NCI-H1105 (cell line): ENCODE results near the gene NUS1.
"Not testable (repeated sequence)": the region's sequence is repeated elsewhere in the genome, so short reads cannot be mapped to it uniquely, and the experiment has no call there.

ENCODE experiments used
- DNase-seq: peaks from one replicate; lab custom pipeline; 2025; lab: John Stamatoyannopoulos, UW

NUS1 gene

DNA sequence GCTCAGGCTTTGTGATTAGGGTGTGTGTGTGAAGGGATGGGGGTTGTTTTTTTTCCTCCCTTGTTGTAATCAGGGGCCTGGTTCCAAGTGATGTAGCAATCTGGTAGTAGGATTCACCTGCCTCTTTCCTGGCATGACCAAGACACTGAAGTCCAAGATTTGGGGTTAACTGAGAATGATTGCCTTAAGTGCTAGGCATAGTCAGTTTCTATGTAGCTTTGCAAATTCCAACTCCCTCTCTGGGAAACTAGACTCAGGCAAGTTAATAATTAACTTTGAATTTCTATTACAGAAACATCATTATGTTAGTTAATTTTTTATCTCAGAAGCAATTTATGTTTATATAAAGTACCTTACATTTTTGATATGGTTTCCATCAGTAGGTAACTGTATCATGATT, 43.6 kb downstream of the NUS1 start:
- DNase-seq, result no peak

GRCh38 chr6:117721520-117721919, 46.3 kb downstream of the NUS1 start:
- DNase-seq, result not testable (repeated sequence)

DNA sequence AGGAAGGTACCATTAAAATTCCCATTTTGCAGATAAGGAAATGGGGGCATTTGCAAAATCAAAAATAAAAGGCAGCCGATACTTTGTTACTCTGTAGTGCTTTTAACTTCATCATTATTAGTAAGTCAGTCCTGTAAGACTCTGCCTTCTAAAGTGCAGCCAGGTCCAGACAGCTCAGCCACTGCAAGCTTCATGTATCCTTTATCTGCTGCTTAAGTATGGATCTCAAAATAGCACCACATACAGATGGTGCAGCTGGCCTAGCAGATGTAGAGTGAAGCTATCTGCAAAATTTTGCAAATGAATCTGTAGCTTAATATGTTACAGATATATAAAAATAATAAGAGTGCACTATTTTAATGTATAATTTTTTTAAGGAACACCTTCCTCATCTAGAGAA, 53.4 kb downstream of the NUS1 start:
- DNase-seq, result no peak

GRCh38 chr6:117729613-117730012, 54.3 kb downstream of the NUS1 start:
- DNase-seq, result no peak

DNA sequence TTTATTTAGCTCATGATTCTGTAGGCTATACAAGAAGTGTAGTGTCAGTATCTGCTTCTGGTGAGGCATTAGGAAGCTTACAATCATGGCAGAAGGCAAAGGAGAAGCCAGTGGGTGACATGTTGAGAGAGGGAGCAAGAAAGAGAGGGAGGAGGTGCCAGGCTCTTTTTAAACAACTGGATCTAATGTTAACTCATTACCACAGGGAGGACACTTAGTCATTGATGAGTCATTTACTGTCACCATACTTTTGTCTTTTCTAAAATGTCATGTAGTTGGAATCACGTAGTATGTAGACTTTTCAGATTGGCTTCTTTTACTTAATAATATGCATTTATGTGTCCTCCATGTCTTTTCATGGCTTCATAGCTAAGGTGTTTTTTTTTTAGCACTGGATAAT, 58.1 kb downstream of the NUS1 start:
- DNase-seq, result no peak

DNA sequence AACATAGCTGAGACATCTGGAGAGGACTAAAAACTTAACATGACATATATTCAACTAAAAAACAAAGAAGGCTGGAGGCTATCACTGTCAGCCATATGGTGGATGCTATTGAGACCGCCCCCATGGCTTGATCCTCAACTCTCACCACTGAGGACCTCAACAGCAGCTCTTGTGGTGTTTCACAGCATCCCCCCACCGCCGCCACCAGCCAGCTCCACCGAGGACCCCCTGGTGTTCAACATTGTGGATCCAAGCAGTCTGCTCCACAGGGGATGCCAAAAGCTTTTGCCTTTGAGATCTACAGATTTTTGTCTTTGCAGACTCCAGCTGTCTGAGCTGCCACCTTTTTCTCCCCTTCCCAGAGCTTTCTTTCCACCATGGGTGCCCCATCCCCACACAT, 64.6 kb downstream of the NUS1 start:
- DNase-seq, result no peak

DNA sequence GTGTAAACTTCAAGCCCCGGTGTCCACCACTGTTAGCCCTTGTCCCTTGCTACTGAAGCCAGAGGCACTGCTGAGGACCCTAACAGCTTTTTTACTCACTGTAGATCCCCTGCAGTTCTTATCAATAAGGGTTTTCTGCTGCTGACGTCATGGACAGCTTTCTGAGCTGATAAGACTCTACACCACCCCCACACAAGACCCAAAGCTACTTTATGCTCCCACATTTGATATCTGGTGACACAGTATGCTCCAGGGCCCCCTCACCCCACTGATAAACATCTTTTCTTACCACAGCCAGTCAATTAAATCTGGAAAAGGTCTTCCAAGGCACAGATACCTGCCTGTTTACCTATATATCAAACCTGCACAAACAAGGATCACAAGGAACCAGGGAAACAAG, 65.3 kb downstream of the NUS1 start:
- no peak for DNase-seq

DNA sequence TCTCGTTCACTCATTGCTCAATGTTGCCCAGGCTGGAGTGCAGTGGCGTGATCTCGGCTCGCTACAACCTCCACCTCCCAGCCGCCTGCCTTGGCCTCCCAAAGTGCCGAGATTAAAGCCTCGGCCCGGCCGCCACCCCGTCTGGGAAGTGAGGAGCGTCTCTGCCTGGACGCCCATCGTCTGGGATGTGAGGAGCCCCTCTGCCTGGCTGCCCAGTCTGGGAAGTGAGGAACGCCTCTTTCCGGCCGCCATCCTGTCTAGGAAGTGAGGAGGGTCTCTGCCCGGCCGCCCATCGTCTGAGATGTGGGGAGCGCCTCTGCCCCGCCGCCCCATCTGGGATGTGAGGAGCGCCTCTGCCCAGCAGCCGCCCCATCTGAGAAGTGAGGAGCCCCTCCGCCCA, 75.4 kb downstream of the NUS1 start:
- not testable (repeated sequence) for DNase-seq
